GM21381 (cell line): ENCODE results near the gene KDM5B.
"Not testable (repeated sequence)": the region's sequence is repeated elsewhere in the genome, so short reads cannot be mapped to it uniquely, and the experiment has no call there.

ENCODE experiments used
- ATAC-seq: cut with Tn5 transposase; IDR thresholded peaks from one replicate; pipeline ENCODE4 v1.9.1; 2021; ENCODE audit warnings: mild to moderate bottlenecking, moderate library complexity; ENCODE audit not compliant: unreplicated experiment

Gene KDM5B

GRCh38 chr1:202807926-202808757, at the start of gene KDM5B:
Gene KDM5B, minus strand, starts transcription at chr1:202808421. Its CDS starts 116 bp downstream, at chr1:202808305.
- no peak for ATAC-seq

GRCh38 chr1:202857136-202857610, 49.0 kb upstream of the KDM5B start:
- no peak for ATAC-seq

- no peak for ATAC-seq
Observed at GRCh38 chr1:202856014-202856413, 47.8 kb upstream of the KDM5B start.

GRCh38 chr1:202854787-202855186, 46.6 kb upstream of the KDM5B start:
- ATAC-seq, result no peak

GRCh38 chr1:202852163-202852904, 44.1 kb upstream of the KDM5B start:
- ATAC-seq, result no peak

- ATAC-seq, result no peak
Observed at GRCh38 chr1:202850593-202851362, 42.6 kb upstream of the KDM5B start.

GRCh38 chr1:202848191-202848542, 39.9 kb upstream of the KDM5B start:
- ATAC-seq, result no peak

- ATAC-seq, result no peak
Observed at GRCh38 chr1:202844935-202845334, 36.7 kb upstream of the KDM5B start.

- ATAC-seq, result no peak
Observed at GRCh38 chr1:202844259-202844658, 36.0 kb upstream of the KDM5B start.

- ATAC-seq, result no peak
Observed at GRCh38 chr1:202843081-202843480, 34.9 kb upstream of the KDM5B start.

GRCh38 chr1:202837746-202838262, 29.6 kb upstream of the KDM5B start:
- ATAC-seq, result no peak

- ATAC-seq, result no peak
Observed at GRCh38 chr1:202836623-202837403, 28.6 kb upstream of the KDM5B start.

- ATAC-seq, result no peak
Observed at GRCh38 chr1:202835548-202836072, 27.4 kb upstream of the KDM5B start.

- no peak for ATAC-seq
Observed at GRCh38 chr1:202834771-202835547, 26.7 kb upstream of the KDM5B start.

GRCh38 chr1:202831906-202832305, 23.7 kb upstream of the KDM5B start:
- ATAC-seq, result no peak

- ATAC-seq, result not testable (repeated sequence)
Observed at GRCh38 chr1:202829223-202829622, 21.0 kb upstream of the KDM5B start.

- ATAC-seq, result no peak
Observed at GRCh38 chr1:202825748-202826147, 17.5 kb upstream of the KDM5B start.

- no peak for ATAC-seq
Observed at GRCh38 chr1:202821467-202821866, 13.2 kb upstream of the KDM5B start.

- no peak for ATAC-seq
Observed at GRCh38 chr1:202818819-202819218, 10.6 kb upstream of the KDM5B start.
